ENCODE results near the gene UROC1.

The UROC1 gene

GRCh38 chr3:126448136-126448892 is 69.3 kb downstream of the UROC1 start:
- Histone ChIP-seq H3K27me3 (ENCODE audit: insufficient read depth, low read depth) (no peaks in the 10 kb centered on the region), H3K9ac (no peak overlapping the region), H2AFZ (ENCODE audit: low read depth) (no peak overlapping the region), H3K36me3 (ENCODE audit: insufficient read depth) (no peaks in the 10 kb centered on the region), H3K27ac (no peak overlapping the region), H3K4me1 (ENCODE audit: low read depth, poor library complexity, severe bottlenecking) (no peaks in the 10 kb centered on the region), H4K20me1 (ENCODE audit: insufficient read depth) (no peaks in the 10 kb centered on the region), H3K4me2 (no peak overlapping the region), H3K4me3 (IDR thresholded peaks at IDR 0.05; ENCODE audit: insufficient read depth, low read depth, low read length) (no peak overlapping the region), H3K79me2 (ENCODE audit: insufficient read depth, low read depth) (no peaks in the 10 kb centered on the region)
- TF ChIP-seq CTCF (conservative IDR thresholded peaks at IDR 0.05; ENCODE audit: low read depth, low read length) = no peak

- H3K9ac ChIP-seq = no peak overlapping the region
- H3K79me2 ChIP-seq (ENCODE audit: insufficient read depth, low read depth) = no peaks in the 10 kb centered on the region
- no peak overlapping the region for H3K27ac ChIP-seq
- no peaks in the 10 kb centered on the region for H3K4me1 ChIP-seq (ENCODE audit: low read depth, poor library complexity, severe bottlenecking)
- no peak overlapping the region for H3K4me2 ChIP-seq
- no peak overlapping the region for H2AFZ ChIP-seq (ENCODE audit: low read depth)
- H4K20me1 ChIP-seq (ENCODE audit: insufficient read depth) = no peaks in the 10 kb centered on the region
- no peaks in the 10 kb centered on the region for H3K36me3 ChIP-seq (ENCODE audit: insufficient read depth)
- TF ChIP-seq CTCF (conservative IDR thresholded peaks at IDR 0.05; ENCODE audit: low read depth, low read length) = no peak
- H3K4me3 ChIP-seq (IDR thresholded peaks at IDR 0.05; ENCODE audit: insufficient read depth, low read depth, low read length) = no peak overlapping the region
- H3K27me3 ChIP-seq (ENCODE audit: insufficient read depth, low read depth) = no peaks in the 10 kb centered on the region
These were observed 70.0 kb downstream of the UROC1 start for GRCh38 chr3:126447456-126448106.

GRCh38 chr3:126446791-126447190 is 70.8 kb downstream of the UROC1 start:
- no peak overlapping the region for H3K9ac ChIP-seq
- no peaks in the 10 kb centered on the region for H3K27me3 ChIP-seq (ENCODE audit: insufficient read depth, low read depth)
- H3K4me1 ChIP-seq (ENCODE audit: low read depth, poor library complexity, severe bottlenecking) = no peaks in the 10 kb centered on the region
- no peak overlapping the region for H3K4me3 ChIP-seq (IDR thresholded peaks at IDR 0.05; ENCODE audit: insufficient read depth, low read depth, low read length)
- no peaks in the 10 kb centered on the region for H3K79me2 ChIP-seq (ENCODE audit: insufficient read depth, low read depth)
- H3K27ac ChIP-seq = no peak overlapping the region
- H4K20me1 ChIP-seq (ENCODE audit: insufficient read depth) = no peaks in the 10 kb centered on the region
- no peak for TF ChIP-seq CTCF (conservative IDR thresholded peaks at IDR 0.05; ENCODE audit: low read depth, low read length)
- no peak overlapping the region for H3K4me2 ChIP-seq
- no peaks in the 10 kb centered on the region for H3K36me3 ChIP-seq (ENCODE audit: insufficient read depth)
- no peak overlapping the region for H2AFZ ChIP-seq (ENCODE audit: low read depth)

GRCh38 chr3:126446301-126446700 is 71.3 kb downstream of the UROC1 start:
- TF ChIP-seq CTCF (conservative IDR thresholded peaks at IDR 0.05; ENCODE audit: low read depth, low read length) = no peak
- Histone ChIP-seq H3K4me2 (no peak overlapping the region), H3K9ac (no peak overlapping the region), H4K20me1 (ENCODE audit: insufficient read depth) (no peaks in the 10 kb centered on the region), H3K4me1 (ENCODE audit: low read depth, poor library complexity, severe bottlenecking) (no peaks in the 10 kb centered on the region), H2AFZ (ENCODE audit: low read depth) (no peak overlapping the region), H3K4me3 (IDR thresholded peaks at IDR 0.05; ENCODE audit: insufficient read depth, low read depth, low read length) (no peak overlapping the region), H3K79me2 (ENCODE audit: insufficient read depth, low read depth) (no peaks in the 10 kb centered on the region), H3K36me3 (ENCODE audit: insufficient read depth) (no peaks in the 10 kb centered on the region), H3K27me3 (ENCODE audit: insufficient read depth, low read depth) (no peaks in the 10 kb centered on the region), H3K27ac (no peak overlapping the region)
